ENCODE measurements around the gene PRKRIP1.
A peak's percentile ranks its signal among the peaks of the same experiment; 100 is the strongest.
"Not testable (repeated sequence)": the region's sequence is repeated elsewhere in the genome, so short reads cannot be mapped to it uniquely, and the experiment has no call there.

PRKRIP1 gene

DNA sequence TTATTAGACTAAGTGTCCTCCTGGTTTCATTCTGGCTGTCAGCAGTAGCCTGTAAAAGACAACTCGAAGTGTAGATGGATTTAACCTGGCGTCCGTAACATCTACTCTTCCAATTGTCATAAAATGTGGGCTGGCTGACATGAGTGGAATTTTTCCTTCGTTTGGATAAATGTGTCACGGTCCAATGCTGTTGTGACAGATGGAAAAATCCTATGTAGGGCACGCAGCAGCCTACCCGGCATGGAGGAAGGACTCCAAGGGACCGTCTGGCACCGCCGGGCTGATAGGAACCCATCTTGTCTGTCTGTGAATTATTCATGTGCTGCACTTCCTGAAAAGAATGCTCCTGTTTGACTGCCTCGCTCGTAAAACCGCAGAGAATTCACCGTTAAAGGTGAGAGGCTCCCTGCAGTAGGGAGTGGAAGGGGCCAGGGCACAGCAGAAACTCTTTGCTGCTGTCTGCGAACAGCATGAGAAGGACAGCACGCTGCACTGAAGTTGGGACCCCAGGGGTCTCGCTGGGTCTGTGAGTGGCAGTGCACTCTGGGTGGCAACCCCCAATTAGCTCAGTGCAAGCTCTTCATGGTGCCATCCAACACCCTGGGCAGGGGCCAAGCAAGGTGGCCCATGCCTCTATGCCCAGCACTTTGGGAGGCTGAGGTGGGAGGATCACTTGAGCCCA, 35.6 kb downstream of the PRKRIP1 start:
- peak; percentile 67 for DNase-seq (ENCODE audit: low read depth)

DNA sequence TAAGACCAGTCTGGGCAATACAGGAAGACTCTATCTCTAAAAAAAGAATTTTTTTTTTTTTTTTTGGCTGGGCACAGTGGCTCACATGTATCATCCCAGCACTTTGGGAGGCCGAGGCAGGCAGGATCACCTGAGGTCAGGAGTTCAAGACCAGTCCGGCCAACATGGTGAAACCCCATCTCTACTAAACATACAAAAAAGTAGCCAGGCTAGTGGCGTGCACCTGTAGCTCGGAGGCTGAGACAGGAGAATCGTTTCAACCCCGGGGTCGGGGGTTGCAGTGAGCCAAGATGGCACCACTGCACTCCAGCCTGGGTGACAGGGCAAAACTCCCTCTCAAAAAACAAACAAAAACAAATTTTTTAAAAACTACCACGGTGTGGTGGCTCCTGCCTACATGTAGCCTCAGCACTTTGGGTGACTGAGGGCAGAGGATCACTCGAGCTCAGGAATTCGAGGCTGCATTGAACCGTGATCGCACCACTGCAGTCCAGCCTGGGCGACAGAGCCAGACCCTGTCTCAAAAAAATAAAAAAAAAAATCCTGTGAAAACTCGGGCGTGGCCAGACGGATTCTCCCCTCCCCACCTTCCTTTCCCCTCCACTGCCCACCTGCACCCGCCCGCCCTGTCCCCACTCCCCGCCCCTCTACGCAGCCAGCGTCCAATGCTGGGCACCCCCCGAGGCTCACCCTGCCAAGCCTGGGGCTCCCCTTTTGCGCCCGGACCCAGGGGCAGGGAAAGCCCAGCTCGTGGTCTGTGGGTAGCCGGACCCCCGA, 36.5 kb downstream of the PRKRIP1 start:
- DNase-seq (ENCODE audit: low read depth), result no peak

GRCh38 chr7:102433219-102434038, 37.3 kb downstream of the PRKRIP1 start, which contains the start of gene ORAI2:
ORAI2 (plus strand) TSS chr7:102433575; CDS start chr7:102438957, 5,382 bp downstream.
- peak; percentile 81 for DNase-seq (ENCODE audit: low read depth)

DNA sequence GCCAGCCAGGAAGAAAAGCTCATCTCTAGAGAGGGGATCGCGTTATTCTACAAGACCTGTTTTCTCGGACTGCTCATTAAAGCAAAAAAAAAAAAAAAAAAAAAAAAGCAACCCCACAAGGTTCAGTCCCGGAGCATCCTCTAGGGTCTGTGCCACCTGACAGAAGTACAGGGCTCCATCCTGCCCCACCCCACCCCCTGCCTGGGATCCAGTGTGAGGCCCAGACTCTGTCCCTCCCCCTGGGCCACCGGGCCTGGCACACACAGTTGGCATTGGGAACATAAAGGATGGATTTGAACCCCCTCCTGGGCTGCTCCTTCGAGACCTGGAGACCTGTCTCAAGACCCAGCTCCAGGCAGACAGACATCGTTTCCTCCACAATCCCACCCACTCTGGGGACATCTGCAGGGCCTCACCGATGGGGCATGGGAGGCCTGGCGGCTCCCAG, 37.9 kb downstream of the PRKRIP1 start:
- DNase-seq (ENCODE audit: low read depth), result no peak

GRCh38 chr7:102436118-102436517, 40.0 kb downstream of the PRKRIP1 start:
- no peak for DNase-seq (ENCODE audit: low read depth)

GRCh38 chr7:102439963-102440795, 44.0 kb downstream of the PRKRIP1 start:
- DNase-seq (ENCODE audit: low read depth), result no peak

GRCh38 chr7:102444961-102445673, 49.0 kb downstream of the PRKRIP1 start:
- no peak for DNase-seq (ENCODE audit: low read depth)

DNA sequence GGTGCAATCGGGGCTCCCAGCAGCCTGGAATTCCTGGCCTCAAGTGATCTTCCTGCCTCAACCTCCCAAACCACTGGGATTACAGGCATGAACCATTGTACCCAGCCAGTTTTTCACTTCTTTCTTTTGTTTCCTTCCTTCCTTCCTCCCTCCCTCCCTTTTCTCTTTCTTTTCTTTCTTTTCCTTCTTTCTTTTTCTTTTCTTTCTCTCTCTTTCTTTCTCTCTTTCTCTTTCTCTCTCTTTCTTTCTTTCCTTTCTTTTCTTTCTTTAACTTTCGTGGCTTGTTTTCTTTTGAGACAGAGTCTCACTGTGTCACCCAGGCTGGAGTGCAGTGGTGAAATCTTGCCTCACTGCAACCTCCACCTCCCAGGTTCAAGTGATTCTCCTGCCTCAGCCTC, 49.5 kb downstream of the PRKRIP1 start:
- no peak for DNase-seq (ENCODE audit: low read depth)

GRCh38 chr7:102446387-102447156, 50.4 kb downstream of the PRKRIP1 start:
- DNase-seq (ENCODE audit: low read depth), result no peak

DNA sequence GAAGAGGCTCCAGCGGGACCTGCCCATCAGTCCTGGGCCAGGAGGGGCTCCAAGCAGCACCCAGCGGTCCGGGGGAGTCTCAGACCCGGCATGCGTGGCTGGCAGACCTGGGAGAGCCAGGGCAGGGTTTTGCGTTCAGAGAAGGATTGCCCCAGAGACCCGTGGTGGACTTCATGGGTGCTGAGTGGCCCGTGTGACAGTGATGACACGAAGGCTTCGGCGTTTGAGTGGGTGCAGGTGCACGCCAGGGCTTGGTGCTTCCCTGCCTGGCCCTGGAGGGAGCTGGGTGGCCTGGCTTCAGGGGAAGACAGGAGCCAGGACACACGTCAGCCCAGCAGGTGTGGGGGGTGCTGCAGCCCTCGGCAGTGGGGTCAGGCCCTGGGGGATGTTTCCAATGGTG, 51.1 kb downstream of the PRKRIP1 start:
- DNase-seq (ENCODE audit: low read depth), result no peak

GRCh38 chr7:102449136-102449535, 53.0 kb downstream of the PRKRIP1 start:
- DNase-seq (ENCODE audit: low read depth), result no peak

- DNase-seq (ENCODE audit: low read depth), result no peak
Observed at GRCh38 chr7:102450242-102450641, 54.1 kb downstream of the PRKRIP1 start.

GRCh38 chr7:102451371-102452054, 55.4 kb downstream of the PRKRIP1 start:
- no peak for DNase-seq (ENCODE audit: low read depth)

DNA sequence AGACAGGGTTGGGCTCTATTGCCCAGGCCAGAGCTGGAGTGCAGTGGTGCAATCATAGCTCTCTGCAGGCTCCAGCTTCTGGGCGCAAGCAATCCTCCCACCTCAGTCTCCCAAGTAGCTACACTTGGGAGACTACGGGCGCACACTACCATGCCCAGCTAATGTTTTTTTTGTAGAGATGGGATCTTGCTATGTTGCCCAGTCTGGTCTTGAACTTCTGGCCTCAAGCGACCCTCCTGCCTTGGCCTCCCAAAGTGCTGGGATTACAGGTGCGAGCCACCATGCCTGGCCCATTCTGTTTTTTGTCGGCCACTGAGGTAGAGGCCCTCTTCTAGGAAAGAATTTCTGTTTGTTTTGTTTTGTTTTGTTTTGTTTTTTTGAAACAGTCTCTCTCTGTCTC, 56.3 kb downstream of the PRKRIP1 start:
- DNase-seq (ENCODE audit: low read depth), result no peak

GRCh38 chr7:102453319-102453718, 57.2 kb downstream of the PRKRIP1 start:
- no peak for DNase-seq (ENCODE audit: low read depth)

DNA sequence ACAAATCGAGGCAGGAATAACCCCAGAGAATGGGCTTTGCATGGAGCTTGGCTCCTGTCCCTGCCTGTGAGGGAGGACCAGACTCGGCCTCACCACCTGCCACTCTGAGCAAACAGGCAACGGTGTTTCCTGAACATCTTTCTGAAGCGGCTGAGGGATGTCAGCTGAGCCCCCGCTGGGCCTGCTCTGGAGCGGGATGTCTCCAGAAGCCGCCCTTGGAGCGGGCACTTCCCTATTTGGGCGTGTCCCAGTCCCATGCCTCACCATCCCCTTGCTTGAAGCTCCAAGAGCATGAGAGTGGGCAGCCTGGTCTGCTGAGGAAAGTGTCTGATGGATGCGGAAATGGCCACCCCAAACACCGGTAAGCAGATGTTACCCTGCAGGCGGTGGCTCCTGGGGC, 58.3 kb downstream of the PRKRIP1 start:
- no peak for DNase-seq (ENCODE audit: low read depth)

- not testable (repeated sequence) for DNase-seq (ENCODE audit: low read depth)
Observed at GRCh38 chr7:102454932-102455331, 58.8 kb downstream of the PRKRIP1 start.

GRCh38 chr7:102455596-102455995, 59.4 kb downstream of the PRKRIP1 start:
- DNase-seq (ENCODE audit: low read depth), result no peak

DNA sequence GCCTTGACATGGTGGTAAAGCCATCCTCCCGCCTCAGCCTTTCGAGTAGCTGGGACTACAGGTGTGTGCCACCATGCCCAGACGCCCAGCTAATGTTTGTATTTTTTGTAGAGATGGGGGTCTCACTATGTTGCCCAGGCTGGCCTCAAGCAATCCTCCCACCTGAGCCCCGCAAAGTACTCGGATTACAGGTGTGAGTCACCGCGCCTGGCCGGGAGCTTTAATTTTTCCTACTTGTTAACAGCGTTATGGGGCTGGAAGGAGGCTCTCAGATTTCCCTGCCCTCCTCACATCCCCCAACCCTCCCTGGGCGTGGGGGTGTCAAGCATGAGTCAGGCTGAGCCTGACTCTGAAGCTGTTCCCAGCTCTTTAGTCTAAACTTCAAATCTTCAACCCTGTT, 60.2 kb downstream of the PRKRIP1 start:
- DNase-seq (ENCODE audit: low read depth), result no peak

Data from T-helper 22 cell (primary cell).